NCI-H2107 treated with DMSO at 0.1 percent for 48 hours (cell line): ENCODE data around the gene DCTN4.

Experiments
- DNase-seq: peaks from one replicate; lab custom pipeline; 2025; ENCODE audit not compliant: unreplicated experiment; lab: John Stamatoyannopoulos, UW

DCTN4 gene

DNA sequence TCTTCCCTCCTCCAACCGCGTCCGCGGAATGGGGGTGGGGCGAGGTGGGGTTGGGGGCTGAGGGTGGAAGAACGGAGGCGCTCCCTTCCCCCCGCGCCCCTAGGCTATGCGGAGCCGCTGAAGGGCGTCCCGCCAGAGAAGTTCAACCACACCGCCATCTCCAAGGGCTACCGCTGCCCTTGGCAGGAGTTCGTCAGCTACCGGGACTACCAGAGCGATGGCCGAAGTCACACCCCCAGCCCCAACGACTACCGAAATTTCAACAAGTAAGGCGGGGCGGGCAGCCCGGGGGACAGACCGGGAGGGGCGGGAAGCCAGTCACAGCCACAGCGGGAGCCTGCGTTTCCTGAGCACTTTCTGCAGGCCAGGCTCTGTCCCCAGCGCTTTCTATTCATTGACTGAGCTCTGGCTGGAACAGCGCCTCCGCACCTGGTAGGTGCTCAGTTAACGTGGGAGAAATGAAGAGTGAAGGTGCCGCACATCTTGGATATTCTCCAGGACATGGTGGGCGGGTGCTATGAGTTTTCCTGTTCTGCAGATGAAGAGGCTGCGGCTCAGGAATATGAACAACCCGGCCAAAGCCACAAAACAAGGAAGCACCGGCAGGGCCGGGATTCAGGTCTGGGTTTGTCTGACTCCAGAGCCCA is 86.5 kb downstream of the DCTN4 start:
- DNase-seq: no peak

GRCh38 chr5:150671509-150672236 is 87.1 kb downstream of the DCTN4 start:
- DNase-seq: no peak

- no peak for DNase-seq
Measured at GRCh38 chr5:150670948-150671310, 87.9 kb downstream of the DCTN4 start.

DNA sequence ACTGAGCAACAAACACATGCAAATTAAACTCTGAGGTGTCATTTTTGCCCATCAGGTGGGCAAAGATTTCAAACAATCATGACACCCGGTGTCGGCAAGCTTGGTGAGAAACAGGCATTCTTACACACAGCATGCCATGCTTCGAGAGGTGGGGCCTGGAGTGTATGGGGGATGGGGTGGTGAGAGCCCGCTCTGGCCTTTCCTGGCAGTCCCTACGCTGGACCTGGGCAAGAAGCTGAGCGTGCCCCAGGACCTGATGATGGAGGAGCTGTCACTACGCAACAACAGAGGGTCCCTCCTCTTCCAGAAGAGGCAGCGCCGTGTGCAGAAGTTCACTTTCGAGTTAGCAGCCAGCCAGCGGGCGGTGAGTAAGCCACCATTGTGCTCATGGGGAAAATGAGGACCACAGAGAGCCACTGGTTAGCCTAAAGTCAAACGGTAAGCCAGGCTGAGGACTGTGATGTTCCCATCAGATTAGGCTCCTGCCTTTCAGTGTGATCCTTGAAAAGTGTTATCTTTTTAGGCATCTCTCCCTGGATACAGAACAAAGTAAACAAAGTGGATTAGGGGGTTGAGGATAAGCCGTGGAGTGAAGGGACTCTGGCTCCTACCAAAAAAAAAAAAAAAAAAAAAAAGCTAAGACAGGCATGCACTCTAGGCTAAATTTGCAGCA is 88.4 kb downstream of the DCTN4 start:
- DNase-seq: no peak

DNA sequence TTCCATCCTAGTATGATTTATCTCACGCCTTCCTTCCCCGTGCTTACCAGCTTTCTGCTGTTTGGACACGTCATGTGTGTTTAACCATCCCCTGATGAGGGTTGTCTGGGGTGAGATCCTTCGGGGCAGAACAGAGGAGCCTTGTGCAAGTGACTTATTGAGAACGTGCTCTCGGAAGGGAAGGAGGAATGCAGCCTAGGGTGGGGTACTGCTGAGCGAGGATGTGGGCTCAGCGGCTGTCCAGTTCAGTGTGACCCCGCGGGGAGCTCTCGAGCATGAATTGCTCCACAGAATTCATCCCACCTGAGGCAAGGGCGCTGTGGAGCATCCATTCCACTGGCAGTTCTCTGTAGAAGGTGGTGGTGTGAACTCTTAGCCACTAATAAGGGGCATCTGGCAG is 93.8 kb downstream of the DCTN4 start:
- DNase-seq: no peak

GRCh38 chr5:150663936-150664335 is 94.9 kb downstream of the DCTN4 start:
- DNase-seq: no peak

GRCh38 chr5:150662731-150663516 is 95.9 kb downstream of the DCTN4 start:
- no peak for DNase-seq

GRCh38 chr5:150661821-150662596 is 96.8 kb downstream of the DCTN4 start:
- DNase-seq: no peak

DNA sequence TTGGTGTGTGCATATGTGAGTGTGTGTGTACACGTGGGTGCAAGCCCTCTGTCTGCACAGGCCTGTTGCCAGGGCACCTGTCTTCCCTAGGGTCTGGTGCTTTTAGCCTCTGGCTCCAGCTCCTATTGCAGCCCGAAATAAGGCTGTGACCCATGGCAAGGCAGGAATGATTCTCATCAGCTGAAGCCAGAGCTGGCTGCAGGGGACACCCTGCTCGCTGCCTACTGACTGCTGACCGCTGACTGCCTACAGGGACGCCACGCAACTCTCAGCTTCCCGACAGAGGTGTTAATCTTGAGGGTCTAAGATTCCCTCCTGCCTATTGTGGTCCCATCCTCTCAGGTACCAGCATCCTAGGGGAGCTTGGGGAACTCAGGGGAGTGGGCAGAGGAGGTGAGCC is 97.7 kb downstream of the DCTN4 start, which contains the start of gene MYOZ3:
Gene MYOZ3, plus strand, starts transcription at position 166 of the 400 bp plus-strand sequence. CDS start 1,691 bp downstream, outside the sequence.
- no peak for DNase-seq

GRCh38 chr5:150660108-150660831 is 98.5 kb downstream of the DCTN4 start:
- DNase-seq: no peak

- DNase-seq: no peak
Measured at GRCh38 chr5:150659360-150660107, 99.3 kb downstream of the DCTN4 start.

GRCh38 chr5:150658699-150659265 is 100.0 kb downstream of the DCTN4 start:
- DNase-seq: no peak
